Measurements from ENCODE around the gene NPIPB4. TPM values are rescaled to one million over a fixed set of nuclear protein-coding genes. Genes with fewer than 3 reads are reported as not detected.
A peak's percentile ranks its signal among the peaks of the same experiment; 100 is the strongest.
"Not testable (repeated sequence)": the region's sequence is repeated elsewhere in the genome, so short reads cannot be mapped to it uniquely, and the experiment has no call there.

NPIPB4 gene
- total and polyA plus RNA-seq, 2 experiments from 2014 or later, result 25.8 to 26.1 TPM

DNA sequence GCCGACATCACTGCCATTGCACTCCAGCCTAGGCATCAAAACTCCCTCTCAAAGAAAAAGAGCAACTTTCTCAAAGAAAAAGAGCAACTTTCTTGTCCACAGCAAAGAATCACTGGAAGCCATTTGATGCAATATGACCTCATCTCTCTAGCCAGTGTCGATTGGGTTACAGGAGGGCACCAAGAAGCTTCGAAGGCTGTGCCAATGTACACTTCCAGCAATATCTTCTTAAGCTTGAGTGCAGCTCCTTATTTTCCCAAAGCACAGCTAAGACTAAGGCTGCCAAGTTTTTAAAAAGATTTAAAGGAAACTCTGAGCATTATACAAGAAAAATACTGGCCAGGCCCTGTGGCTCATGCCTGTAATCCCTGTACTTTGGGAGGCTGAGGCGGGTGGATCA, 32.0 kb downstream of the NPIPB4 start:
- not testable (repeated sequence) for H3K36me3 ChIP-seq (replicated peaks; ENCODE audit: insufficient read depth, low read depth); H3K79me2 ChIP-seq; H3K4me3 ChIP-seq; H3K4me1 ChIP-seq (ENCODE audit: insufficient read depth); H3K4me2 ChIP-seq; DNase-seq (ENCODE audit: low spot score); H3K9me2 ChIP-seq (replicated peaks; ENCODE audit: insufficient read depth); H3K9me3 ChIP-seq (ENCODE audit: low read depth); H2AFZ ChIP-seq; H3K27ac ChIP-seq; H4K20me1 ChIP-seq (ENCODE audit: insufficient read depth, poor library complexity, severe bottlenecking); H3K27me3 ChIP-seq
- WGBS (ENCODE audit: low lambda C conversion rate, missing lambda C conversion rate), result 95% methylated on average over 4 of the region's 4 CpGs

DNA sequence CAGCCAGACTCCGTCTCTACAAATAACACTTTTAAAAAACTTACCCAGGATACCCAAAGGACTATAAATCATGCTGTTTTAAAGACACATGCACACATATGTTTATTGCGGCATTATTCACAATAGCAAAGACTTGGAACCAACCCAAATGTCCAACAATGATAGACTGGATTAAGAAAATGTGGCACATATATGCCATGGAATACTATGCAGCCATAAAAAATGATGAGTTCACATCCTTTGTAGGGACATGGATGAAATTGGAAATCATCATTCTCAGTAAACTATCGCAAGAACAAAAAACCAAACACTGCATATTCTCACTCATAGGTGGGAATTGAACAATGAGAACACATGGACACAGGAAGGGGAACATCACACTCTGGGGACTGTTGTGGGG, 34.3 kb downstream of the NPIPB4 start:
- H4K20me1 ChIP-seq (ENCODE audit: insufficient read depth, poor library complexity, severe bottlenecking); H3K79me2 ChIP-seq; H3K4me2 ChIP-seq; H3K27me3 ChIP-seq; DNase-seq (ENCODE audit: low spot score); H3K9me3 ChIP-seq (ENCODE audit: low read depth); H2AFZ ChIP-seq; H3K36me3 ChIP-seq (replicated peaks; ENCODE audit: insufficient read depth, low read depth); H3K9me2 ChIP-seq (replicated peaks; ENCODE audit: insufficient read depth); H3K4me3 ChIP-seq; H3K4me1 ChIP-seq (ENCODE audit: insufficient read depth); H3K27ac ChIP-seq: not testable (repeated sequence)
- 100% methylated on average over 2 of the region's 3 CpGs for WGBS (ENCODE audit: low lambda C conversion rate, missing lambda C conversion rate)

DNA sequence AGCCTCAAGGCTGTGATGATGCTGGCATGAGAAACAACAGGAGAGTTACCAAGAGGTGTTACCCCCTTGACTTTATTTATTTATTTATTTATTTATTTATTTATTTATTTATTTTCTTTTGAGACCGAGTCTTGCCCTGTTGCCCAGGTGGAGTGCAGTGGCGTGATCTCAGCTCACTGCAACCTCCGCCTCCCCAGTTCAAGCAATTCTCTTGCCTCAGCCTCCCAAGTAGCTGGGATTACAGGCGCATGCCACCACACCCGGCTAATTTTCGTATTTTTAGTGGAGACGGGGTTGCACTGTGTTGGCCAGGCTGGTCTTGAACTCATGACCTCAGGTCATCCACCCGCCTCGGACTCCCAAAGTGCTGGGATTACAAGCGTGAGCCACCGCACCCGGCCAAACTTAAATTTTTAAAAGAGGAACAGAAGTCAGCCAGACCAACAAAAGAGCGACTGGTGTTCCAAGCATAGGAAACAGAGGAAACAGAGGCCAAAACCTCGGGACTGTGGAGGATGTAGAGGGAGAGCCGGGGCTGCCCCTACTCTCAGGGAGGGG, 36.6 kb downstream of the NPIPB4 start:
- not testable (repeated sequence) for H3K4me1 ChIP-seq (ENCODE audit: insufficient read depth); H3K36me3 ChIP-seq (replicated peaks; ENCODE audit: insufficient read depth, low read depth); DNase-seq (ENCODE audit: low spot score); H3K79me2 ChIP-seq; H4K20me1 ChIP-seq (ENCODE audit: insufficient read depth, poor library complexity, severe bottlenecking); H3K27me3 ChIP-seq; H3K9me2 ChIP-seq (replicated peaks; ENCODE audit: insufficient read depth); H3K9me3 ChIP-seq (ENCODE audit: low read depth)
- Histone ChIP-seq H2AFZ (peak overlapping the region; percentile 63), H3K27ac (peak overlapping the region; percentile 67), H3K4me3 (peak overlapping the region; percentile 1), H3K4me2 (peak overlapping the region; percentile 63)
- WGBS (ENCODE audit: low lambda C conversion rate, missing lambda C conversion rate), result 98% methylated on average over 14 of the region's 15 CpGs

- 7% methylated on average over 55 of the region's 55 CpGs for WGBS (ENCODE audit: low lambda C conversion rate, missing lambda C conversion rate)
- DNase-seq (ENCODE audit: low spot score), result peak; percentile 81
- not testable (repeated sequence) for H3K9me2 ChIP-seq (replicated peaks; ENCODE audit: insufficient read depth); H4K20me1 ChIP-seq (ENCODE audit: insufficient read depth, poor library complexity, severe bottlenecking); H3K9me3 ChIP-seq (ENCODE audit: low read depth); H3K4me1 ChIP-seq (ENCODE audit: insufficient read depth); H3K79me2 ChIP-seq; H3K27me3 ChIP-seq; H3K36me3 ChIP-seq (replicated peaks; ENCODE audit: insufficient read depth, low read depth)
- Histone ChIP-seq H3K27ac (peak overlapping the region; percentile 67), H3K4me3 (peak overlapping the region; percentile 1), H2AFZ (peak overlapping the region; percentile 63), H3K4me2 (peak overlapping the region; percentile 63)
These were observed 37.3 kb downstream of the NPIPB4 start for GRCh38 chr16:21820028-21820907.

DNA sequence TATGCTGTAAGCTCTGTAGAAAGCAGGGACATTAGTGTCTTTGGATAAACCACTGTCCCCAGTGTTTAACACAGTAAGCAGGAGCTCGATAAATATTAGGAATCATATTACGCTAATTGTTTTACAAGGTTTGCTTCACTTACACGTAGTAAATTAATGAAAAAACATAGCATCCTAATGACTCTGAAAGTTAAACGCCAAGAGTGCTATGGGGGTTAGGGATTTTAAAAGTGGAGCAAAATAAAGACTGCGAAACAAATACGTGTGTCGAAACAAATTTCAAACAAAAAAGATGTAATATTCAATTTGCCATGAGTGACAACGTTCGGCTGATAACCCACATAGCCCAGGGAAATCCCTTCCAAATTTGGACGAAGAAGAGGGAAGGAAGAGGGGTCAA, 37.9 kb downstream of the NPIPB4 start:
- H3K4me1 ChIP-seq (ENCODE audit: insufficient read depth); H3K79me2 ChIP-seq; H3K27me3 ChIP-seq; H3K36me3 ChIP-seq (replicated peaks; ENCODE audit: insufficient read depth, low read depth); H3K9me3 ChIP-seq (ENCODE audit: low read depth); H4K20me1 ChIP-seq (ENCODE audit: insufficient read depth, poor library complexity, severe bottlenecking); H3K9me2 ChIP-seq (replicated peaks; ENCODE audit: insufficient read depth); DNase-seq (ENCODE audit: low spot score): not testable (repeated sequence)
- Histone ChIP-seq H2AFZ (peak overlapping the region; percentile 63), H3K4me3 (peak overlapping the region; percentile 1), H3K27ac (peak overlapping the region; percentile 67), H3K4me2 (peak overlapping the region; percentile 63)
- 52% methylated on average over 10 of the region's 10 CpGs for WGBS (ENCODE audit: low lambda C conversion rate, missing lambda C conversion rate)

DNA sequence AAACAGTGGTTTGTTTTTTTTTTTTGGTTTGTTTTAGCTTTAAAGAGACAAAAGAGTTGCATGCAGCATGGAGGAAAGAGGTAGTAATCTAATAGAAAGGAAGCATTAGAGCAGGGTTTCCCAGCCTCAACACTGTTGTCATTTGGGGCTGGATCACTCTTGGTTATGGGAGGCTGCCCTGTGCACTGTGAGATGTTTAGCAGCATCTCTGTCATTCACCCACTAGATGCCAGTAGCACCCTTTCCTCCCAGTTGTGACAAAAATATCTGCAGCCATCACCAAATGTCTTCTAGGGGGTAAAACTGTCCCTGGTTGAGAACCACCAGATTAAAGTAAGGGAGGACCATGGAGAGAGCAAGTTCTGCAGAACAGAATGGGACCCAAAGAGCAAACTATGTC, 40.5 kb downstream of the NPIPB4 start:
- H3K36me3 ChIP-seq (replicated peaks; ENCODE audit: insufficient read depth, low read depth); H4K20me1 ChIP-seq (ENCODE audit: insufficient read depth, poor library complexity, severe bottlenecking); H3K9me3 ChIP-seq (ENCODE audit: low read depth); H3K27ac ChIP-seq; DNase-seq (ENCODE audit: low spot score); H3K4me3 ChIP-seq; H3K79me2 ChIP-seq; H2AFZ ChIP-seq; H3K4me2 ChIP-seq; H3K4me1 ChIP-seq (ENCODE audit: insufficient read depth); H3K27me3 ChIP-seq; H3K9me2 ChIP-seq (replicated peaks; ENCODE audit: insufficient read depth): not testable (repeated sequence)

GRCh38 chr16:21815694-21816093, 41.9 kb downstream of the NPIPB4 start:
- H4K20me1 ChIP-seq (ENCODE audit: insufficient read depth, poor library complexity, severe bottlenecking); DNase-seq (ENCODE audit: low spot score); H2AFZ ChIP-seq; H3K9me2 ChIP-seq (replicated peaks; ENCODE audit: insufficient read depth); H3K27ac ChIP-seq; H3K4me1 ChIP-seq (ENCODE audit: insufficient read depth); H3K27me3 ChIP-seq; H3K79me2 ChIP-seq; H3K36me3 ChIP-seq (replicated peaks; ENCODE audit: insufficient read depth, low read depth); H3K4me3 ChIP-seq; H3K4me2 ChIP-seq; H3K9me3 ChIP-seq (ENCODE audit: low read depth): not testable (repeated sequence)
- 97% methylated on average over 9 of the region's 11 CpGs for WGBS (ENCODE audit: low lambda C conversion rate, missing lambda C conversion rate)

- not testable (repeated sequence) for H3K79me2 ChIP-seq; H3K4me1 ChIP-seq (ENCODE audit: insufficient read depth); H3K4me3 ChIP-seq; H3K9me2 ChIP-seq (replicated peaks; ENCODE audit: insufficient read depth); H3K27me3 ChIP-seq; DNase-seq (ENCODE audit: low spot score); H3K9me3 ChIP-seq (ENCODE audit: low read depth); H3K36me3 ChIP-seq (replicated peaks; ENCODE audit: insufficient read depth, low read depth); H3K27ac ChIP-seq; H3K4me2 ChIP-seq; H2AFZ ChIP-seq; H4K20me1 ChIP-seq (ENCODE audit: insufficient read depth, poor library complexity, severe bottlenecking)
- WGBS (ENCODE audit: low lambda C conversion rate, missing lambda C conversion rate), result 93% methylated on average over 2 of the region's 2 CpGs
These were observed 55.2 kb downstream of the NPIPB4 start for GRCh38 chr16:21802375-21802663.
